MCF 10A (cell line): ENCODE results near the gene ALDH1A1. TPM values are rescaled to one million over a fixed set of nuclear protein-coding genes. Genes with fewer than 3 reads are reported as not detected.

Experiments
- BruUV-seq: library from RNA; stranded (reverse); fragments of 400-500 nt; replicated peaks from 2 replicates; lab custom pipeline; 2021; lab: Mats Ljungman, UMichigan
- CTCF ChIA-PET: fragments of 300-600 bp; sonication (Branson Sonifier 250); formaldehyde crosslinking; extraction: SDS; loops from one replicate; lab custom pipeline; 2021; ENCODE audit warnings: antibody characterized with exemption, inconsistent platforms; lab: Yijun Ruan, JAX
- POLR2A ChIA-PET: fragments of 300-600, 350-650 bp; sonication (Branson Sonifier 250); formaldehyde crosslinking; extraction: SDS; loops from one replicate; lab custom pipeline; 2020; ENCODE audit warnings: antibody characterized with exemption, inconsistent platforms; lab: Yijun Ruan, JAX
- DNase-seq: peaks from one replicate; pipeline ENCODE4 v3.0.0-alpha.2; 2018; ENCODE audit not compliant: unreplicated experiment
- H3K27ac Mint-ChIP-seq: one replicate; pipeline ENCODE4 v1.8.0; 2022; ENCODE audit warnings: mild to moderate bottlenecking, low read depth, mixed read lengths; ENCODE audit not compliant: unreplicated experiment
- H3K27me3 Mint-ChIP-seq: one replicate; pipeline ENCODE4 v1.8.0; 2022; ENCODE audit warnings: mixed read lengths; ENCODE audit not compliant: insufficient read depth, unreplicated experiment
- H3K36me3 Mint-ChIP-seq: one replicate; pipeline ENCODE4 v1.8.0; 2022; ENCODE audit warnings: mild to moderate bottlenecking, moderate library complexity, mixed read lengths; ENCODE audit not compliant: insufficient read depth, unreplicated experiment
- H3K4me1 Mint-ChIP-seq: one replicate; pipeline ENCODE4 v1.8.0; 2022; ENCODE audit warnings: mixed read lengths; ENCODE audit not compliant: insufficient read depth, unreplicated experiment
- H3K4me3 Mint-ChIP-seq: one replicate; pipeline ENCODE4 v1.8.0; 2022; ENCODE audit warnings: mild to moderate bottlenecking, moderate library complexity, mixed read lengths; ENCODE audit not compliant: unreplicated experiment
- H3K9me3 Mint-ChIP-seq: one replicate; pipeline ENCODE4 v1.8.0; 2022; ENCODE audit warnings: mixed read lengths; ENCODE audit not compliant: unreplicated experiment
- CTCF ChIP-seq: fragments of 200-600 bp; IDR thresholded peaks from one replicate; pipeline ENCODE4 v1.8.0; 2022; ENCODE audit warnings: antibody characterized with exemption, mild to moderate bottlenecking; ENCODE audit not compliant: unreplicated experiment
- intact Hi-C: fragments of 100-400 bp; cut with micrococcal nuclease; formaldehyde crosslinking; loops from 2 replicates; pipeline ENCODE4 v1.14.1; 2022
- total RNA-seq: library from RNA; stranded (reverse); gene quantifications from 2 replicates; pipeline ENCODE4 v1.2.3, GENCODE V29; 2022

The ALDH1A1 gene
- total RNA-seq, 1 experiment from 2014 or later: not detected

DNA sequence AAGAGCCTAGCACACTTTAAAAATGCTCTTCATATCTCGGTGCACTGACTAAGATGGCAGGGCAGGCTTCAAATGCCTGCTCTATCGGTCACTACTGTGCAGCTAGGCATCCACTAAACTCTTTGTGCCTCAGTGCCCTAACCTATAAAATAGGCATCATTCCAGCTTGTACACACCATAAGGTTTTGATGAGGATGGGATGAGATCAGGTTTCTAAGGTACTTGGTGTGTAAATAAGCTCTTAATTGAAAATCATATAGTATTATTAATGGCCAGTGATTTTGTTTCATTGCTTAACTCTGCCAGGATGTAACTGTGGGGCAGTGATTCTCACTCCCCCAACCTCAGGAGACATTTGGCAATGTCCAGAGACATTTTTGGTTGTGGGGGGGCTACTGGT is 78.5 kb downstream of the ALDH1A1 start:
- intact Hi-C loops: no loop called here
- Mint-ChIP-seq H3K27me3 (peaks cover 6% of the 10 kb centered on the region), H3K27ac (no peak overlapping the region), H3K36me3 (no peaks in the 10 kb centered on the region), H3K4me3 (no peak overlapping the region), H3K4me1 (no peaks in the 10 kb centered on the region), H3K9me3 (peaks cover 6% of the 10 kb centered on the region)
- ChIA-PET POLR2A (no interaction called here), CTCF (interaction anchor here (3.9 to 4.4 kb wide), 2 partner anchors 17 to 148 kb away, joined by 26 to 67 read pairs; no protein-coding TSS in a partner anchor)
- no peak for TF ChIP-seq CTCF
- BruUV-seq: no TSS peak
- DNase-seq: no peak

GRCh38 chr9:72873456-72873855 is 79.4 kb downstream of the ALDH1A1 start:
- POLR2A ChIA-PET: no interaction called here
- no peak overlapping the region for H3K4me3 Mint-ChIP-seq
- BruUV-seq: no TSS peak
- CTCF ChIA-PET: interaction anchor here (1.0 to 4.4 kb wide), 4 partner anchors 16 to 308 kb away, joined by 3 to 67 read pairs (median 15); no protein-coding TSS in a partner anchor
- no peak overlapping the region for H3K27ac Mint-ChIP-seq
- H3K9me3 Mint-ChIP-seq: peaks cover 2% of the 10 kb centered on the region
- H3K36me3 Mint-ChIP-seq: no peaks in the 10 kb centered on the region
- no peaks in the 10 kb centered on the region for H3K4me1 Mint-ChIP-seq
- intact Hi-C loops: no loop called here
- no peak for TF ChIP-seq CTCF
- H3K27me3 Mint-ChIP-seq: peaks cover 13% of the 10 kb centered on the region
- no peak for DNase-seq

DNA sequence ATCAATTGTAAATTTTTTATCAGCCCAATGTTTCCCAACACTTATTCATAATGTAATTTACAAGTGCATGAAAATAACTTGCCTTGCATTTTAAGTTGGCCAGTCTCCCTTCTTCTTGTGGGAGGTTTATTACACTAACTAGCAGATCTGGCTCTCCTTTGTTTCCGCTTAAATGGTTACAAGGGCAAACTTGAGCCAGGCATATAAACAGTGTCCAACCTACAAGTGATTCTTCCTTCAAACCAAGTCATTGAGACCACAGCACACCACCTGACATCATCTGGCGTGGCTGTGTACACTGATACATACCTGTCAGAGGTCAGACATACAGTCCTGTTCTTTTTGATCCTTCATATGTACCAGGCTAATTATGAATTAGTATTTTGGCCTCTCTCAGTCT is 80.1 kb downstream of the ALDH1A1 start:
- Mint-ChIP-seq H3K4me3 (no peak overlapping the region), H3K27ac (no peak overlapping the region), H3K9me3 (no peaks in the 10 kb centered on the region), H3K27me3 (peaks cover 20% of the 10 kb centered on the region), H3K4me1 (no peaks in the 10 kb centered on the region), H3K36me3 (no peaks in the 10 kb centered on the region)
- CTCF ChIA-PET: interaction anchor here (0.6 to 4.4 kb wide), 7 partner anchors 15 to 1812 kb away, joined by 3 to 67 read pairs (median 5); no protein-coding TSS in a partner anchor
- BruUV-seq: no TSS peak
- POLR2A ChIA-PET: no interaction called here
- intact Hi-C loops: no loop called here
- DNase-seq: no peak
- TF ChIP-seq CTCF: no peak

- ChIA-PET POLR2A (no interaction called here), CTCF (interaction anchor here (0.5 to 4.4 kb wide), 29 partner anchors 10 to 833 kb away, joined by 3 to 67 read pairs (median 4); no protein-coding TSS in a partner anchor)
- Mint-ChIP-seq H3K4me1 (no peaks in the 10 kb centered on the region), H3K27ac (no peak overlapping the region), H3K27me3 (peaks cover 22% of the 10 kb centered on the region), H3K36me3 (no peaks in the 10 kb centered on the region), H3K9me3 (no peaks in the 10 kb centered on the region), H3K4me3 (no peak overlapping the region)
- TF ChIP-seq CTCF: peak; percentile 61
- no TSS peak for BruUV-seq
- DNase-seq: peak; percentile 43
- intact Hi-C loops: loop anchor here (1.0 to 2.0 kb wide), 3 partner anchors 152 to 313 kb away; no protein-coding TSS in a partner anchor
Measured at GRCh38 chr9:72871685-72872084, 81.2 kb downstream of the ALDH1A1 start.
